Liver (tissue), 9 donors: Measurements from ENCODE around the gene SLC37A4. TPM values are rescaled to one million over a fixed set of nuclear protein-coding genes. Genes with fewer than 3 reads are reported as not detected.
A peak's percentile ranks its signal among the peaks of the same experiment; 100 is the strongest.

Source experiments
- DNase-seq: peaks from one replicate; pipeline ENCODE4 v3.0.0-alpha.2; 2017; ENCODE audit warnings: low spot score
- H3K27ac ChIP-seq, 2 donors: one replicate each; pipeline ENCODE4 v1.7.0; 2013; ENCODE audit warnings: inconsistent platforms in 2 of 2, low read length in 2 of 2, control low read depth in 1 of 2, low read depth in 1 of 2, mild to moderate bottlenecking in 1 of 2
- H3K27me3 ChIP-seq, 4 donors: one replicate each; pipeline versions ENCODE4 v1.6.1 to v1.7.0; 2013; ENCODE audit warnings: low read length in 3 of 4, inconsistent platforms in 1 of 4, mild to moderate bottlenecking in 1 of 4, moderate library complexity in 1 of 4; ENCODE audit not compliant: control insufficient read depth in 4 of 4, insufficient read depth in 4 of 4
- H3K36me3 ChIP-seq, 4 donors: one replicate each; pipeline versions ENCODE4 v1.6.1 to v1.7.0; 2013; ENCODE audit warnings: low read length in 3 of 4, mild to moderate bottlenecking in 3 of 4, low read depth in 1 of 4, moderate library complexity in 1 of 4; ENCODE audit not compliant: control insufficient read depth in 4 of 4, insufficient read depth in 3 of 4
- H3K4me1 ChIP-seq, 4 donors: one replicate each; pipeline versions ENCODE4 v1.6.1 to v1.7.0; 2013; ENCODE audit warnings: low read length in 3 of 4, mild to moderate bottlenecking in 3 of 4, moderate library complexity in 1 of 4; ENCODE audit not compliant: control insufficient read depth in 4 of 4, insufficient read depth in 4 of 4
- H3K4me3 ChIP-seq, 3 donors: one replicate each; pipeline versions ENCODE4 v1.6.1 to v1.7.0; 2013; ENCODE audit warnings: low read length in 3 of 3, control low read depth in 1 of 3, low read depth in 1 of 3, mild to moderate bottlenecking in 1 of 3
- H3K9ac ChIP-seq, 2 donors: one replicate each; pipeline ENCODE4 v1.7.0; 2013; ENCODE audit warnings: low read length in 2 of 2, mild to moderate bottlenecking in 2 of 2, moderate library complexity in 2 of 2, control low read depth in 1 of 2, low read depth in 1 of 2
- H3K9me3 ChIP-seq, 4 donors: one replicate each; pipeline versions ENCODE4 v1.6.1 to v1.7.0; 2013; ENCODE audit warnings: low read length in 3 of 4; ENCODE audit not compliant: control insufficient read depth in 4 of 4
- ATF3 ChIP-seq: IDR thresholded peaks from 2 replicates; pipeline ENCODE4 v1.6.1; 2016; ENCODE audit warnings: antibody characterized with exemption
- CTCF ChIP-seq: fragments of 150-350 bp; IDR thresholded peaks from 2 replicates; pipeline ENCODE4 v1.5.1; 2017; ENCODE audit warnings: improper control_type of control experiment, low read depth, low read length; ENCODE audit not compliant: missing input control
- EGR1 ChIP-seq, 2 donors: IDR thresholded peaks; 2 replicates each; pipeline ENCODE4 v1.6.1; 2016 to 2018; ENCODE audit warnings: antibody characterized with exemption in 2 of 2, low read depth in 2 of 2
- FOXA2 ChIP-seq: IDR thresholded peaks from 2 replicates; pipeline ENCODE4 v1.6.1; 2016; ENCODE audit warnings: antibody characterized with exemption
- GABPA ChIP-seq, 2 donors: IDR thresholded peaks in 1 of 2; conservative IDR thresholded peaks in 1 of 2; 2 replicates each; pipeline ENCODE4 v1.6.1; 2016; ENCODE audit warnings: antibody characterized with exemption in 2 of 2, mild to moderate bottlenecking in 1 of 2, moderate library complexity in 1 of 2
- HNF4A ChIP-seq, 2 donors: conservative IDR thresholded peaks; 2 replicates each; pipeline ENCODE4 v1.6.1; 2016; ENCODE audit warnings: antibody characterized with exemption in 2 of 2, mild to moderate bottlenecking in 2 of 2
- HNF4G ChIP-seq: IDR thresholded peaks from 2 replicates; pipeline ENCODE4 v1.6.1; 2016; ENCODE audit warnings: antibody characterized with exemption
- JUND ChIP-seq, 2 donors: IDR thresholded peaks; 2 replicates each; pipeline ENCODE4 v1.6.1; 2016; ENCODE audit warnings: antibody characterized with exemption in 2 of 2
- MAX ChIP-seq: IDR thresholded peaks from 2 replicates; pipeline ENCODE4 v1.6.1; 2016; ENCODE audit warnings: antibody characterized with exemption
- NR2F2 ChIP-seq: IDR thresholded peaks from 2 replicates; pipeline ENCODE4 v1.6.1; 2016; ENCODE audit warnings: antibody characterized with exemption
- RAD21 ChIP-seq, 2 donors: IDR thresholded peaks; 2 replicates each; pipeline ENCODE4 v1.6.1; 2016; ENCODE audit warnings: antibody characterized with exemption in 2 of 2, mild to moderate bottlenecking in 2 of 2
- REST ChIP-seq: IDR thresholded peaks from 2 replicates; pipeline ENCODE4 v1.6.1; 2016; ENCODE audit warnings: antibody characterized with exemption, mild to moderate bottlenecking
- RXRA ChIP-seq, 2 donors: IDR thresholded peaks; 2 replicates each; pipeline ENCODE4 v1.6.1; 2017 to 2018; ENCODE audit warnings: antibody characterized with exemption in 2 of 2, mild to moderate bottlenecking in 1 of 2
- SP1 ChIP-seq: IDR thresholded peaks from 2 replicates; pipeline ENCODE4 v1.6.1; 2018; ENCODE audit warnings: antibody characterized with exemption, mild to moderate bottlenecking
- TAF1 ChIP-seq: conservative IDR thresholded peaks from 2 replicates; pipeline ENCODE4 v1.6.1; 2016; ENCODE audit warnings: antibody characterized with exemption, mild to moderate bottlenecking
- YY1 ChIP-seq: IDR thresholded peaks from 2 replicates; pipeline ENCODE4 v1.6.1; 2016; ENCODE audit warnings: antibody characterized with exemption, mild to moderate bottlenecking
- ZBTB33 ChIP-seq: IDR thresholded peaks from 2 replicates; pipeline ENCODE4 v1.6.1; 2016; ENCODE audit warnings: antibody characterized with exemption
- WGBS: extraction: QIAGEN DNeasy Blood & Tissue Kit; methylation state at CpG from one replicate; pipeline ENCODE4 v1.1.7; 2013; 5-methylcytosine and 5-hydroxymethylcytosine counted together
- polyA plus RNA-seq, 2 donors: library from polyadenylated mRNA; stranded (reverse) in 1 of 2; unstranded in 1 of 2; fragments of 200-250 nt in 1 of 2; fragments of >200 nt in 1 of 2; fragmentation: Nextera tagmentation in 1 of 2; extraction: Ambion mirVana in 1 of 2; gene quantifications; one replicate each; pipeline versions ENCODE4 v1.2.1 to v1.2.3, GENCODE V29; 2013 to 2015
- total RNA-seq, 2 donors: library from RNA; depleted of rRNA; stranded (reverse); fragments of >200 nt; gene quantifications; one replicate each; pipeline ENCODE4 v1.2.3, GENCODE V29; 2014
- donor health status: healthy.
- donor health status: healthy.
- donor health status: healthy.
- donor health status: healthy.
- donor health status: healthy.

The SLC37A4 gene
- total and polyA plus RNA-seq, 4 donors = 62.7 to 184 (median 96.3) TPM

- no peak for DNase-seq
- no peak overlapping the region for H3K4me3 ChIP-seq
- no peaks in the 10 kb centered on the region for H3K9me3 ChIP-seq
- no peak overlapping the region for H3K9ac ChIP-seq
- TF ChIP-seq TAF1 (no peak), FOXA2 (no peak), HNF4A (conservative IDR thresholded peaks at IDR 0.05) (no peak), RAD21 (IDR thresholded peaks at IDR 0.05) (peak; percentile 21 to 45), HNF4G (no peak), ZBTB33 (no peak), REST (no peak), MAX (no peak), JUND (IDR thresholded peaks at IDR 0.05) (no peak), CTCF (peak; percentile 21), EGR1 (IDR thresholded peaks at IDR 0.05; ENCODE audit: low read depth in 2 of 2) (no peak), NR2F2 (no peak)
- WGBS = 74% methylated on average over 4 of the region's 4 CpGs
- H3K27ac ChIP-seq = no peak overlapping the region
- H3K27me3 ChIP-seq = no peaks in the 10 kb centered on the region
- peaks cover 0 to 6% (median 3%) of the 10 kb centered on the region in 4 donors for H3K36me3 ChIP-seq
- H3K4me1 ChIP-seq = peaks cover 2 to 24% (median 16%) of the 10 kb centered on the region in 4 donors
These were observed 34.7 kb upstream of the SLC37A4 start for GRCh38 chr11:119065369-119065768.

- Histone ChIP-seq H3K27ac (no peak overlapping the region), H3K9me3 (no peaks in the 10 kb centered on the region), H3K36me3 (no peaks in the 10 kb centered on the region), H3K4me3 (no peak overlapping the region), H3K9ac (no peak overlapping the region), H3K27me3 (no peaks in the 10 kb centered on the region), H3K4me1 (peaks cover 2 to 17% (median 9%) of the 10 kb centered on the region in 4 donors)
- 60% methylated on average over 5 of the region's 5 CpGs for WGBS
- peak; percentile 84 for DNase-seq
- no peak for TF ChIP-seq FOXA2
- TF ChIP-seq HNF4G = no peak
- no peak for TF ChIP-seq EGR1 (IDR thresholded peaks at IDR 0.05; ENCODE audit: low read depth in 2 of 2)
- no peak for TF ChIP-seq CTCF
- TF ChIP-seq ATF3 = no peak
- no peak for TF ChIP-seq MAX
- no peak for TF ChIP-seq GABPA (IDR thresholded peaks at IDR 0.05 in 1 of 2, conservative IDR thresholded peaks at IDR 0.05 in 1 of 2)
- TF ChIP-seq YY1 = no peak
- no peak for TF ChIP-seq SP1
- TF ChIP-seq TAF1 = no peak
- TF ChIP-seq NR2F2 = no peak
- TF ChIP-seq REST = no peak
- TF ChIP-seq JUND (IDR thresholded peaks at IDR 0.05) = no peak
- no peak for TF ChIP-seq RXRA (IDR thresholded peaks at IDR 0.05)
- TF ChIP-seq RAD21 (IDR thresholded peaks at IDR 0.05) = no peak
These were observed 32.1 kb upstream of the SLC37A4 start for GRCh38 chr11:119062779-119063178.
